Chondrocyte (in vitro differentiated cells): ENCODE data around the gene DENND1A. TPM values are rescaled to one million over a fixed set of nuclear protein-coding genes. Genes with fewer than 3 reads are reported as not detected.

Experiments
- DNase-seq: peaks from one replicate; pipeline ENCODE4 v3.0.0; 2021; ENCODE audit warnings: mixed read lengths, low spot score
- H3K27ac Mint-ChIP-seq: one replicate; pipeline ENCODE4 v1.8.0; 2021; ENCODE audit warnings: mild to moderate bottlenecking, moderate library complexity, mixed read lengths; ENCODE audit not compliant: unreplicated experiment
- H3K27me3 Mint-ChIP-seq: 2 replicates; pipeline ENCODE4 v1.8.0; 2021; ENCODE audit warnings: low read depth, mixed read lengths
- H3K36me3 Mint-ChIP-seq: 2 replicates; pipeline ENCODE4 v1.8.0; 2021; ENCODE audit warnings: low read depth, mixed read lengths
- H3K4me1 Mint-ChIP-seq: 2 replicates; pipeline ENCODE4 v1.8.0; 2021; ENCODE audit warnings: low read depth, mild to moderate bottlenecking, mixed read lengths
- H3K4me3 Mint-ChIP-seq: one replicate; pipeline ENCODE4 v1.8.0; 2021; ENCODE audit warnings: mild to moderate bottlenecking, moderate library complexity, mixed read lengths; ENCODE audit not compliant: unreplicated experiment
- H3K9me3 Mint-ChIP-seq: 2 replicates; pipeline ENCODE4 v1.8.0; 2021; ENCODE audit warnings: low read depth, mixed read lengths
- CTCF ChIP-seq: fragments of 200-600 bp; sonication (generic); IDR thresholded peaks from 2 replicates; pipeline ENCODE4 v1.5.0; 2021; ENCODE audit warnings: antibody characterized with exemption, mild to moderate bottlenecking, moderate library complexity
- total RNA-seq: library from RNA; stranded (reverse); gene quantifications from 3 replicates; pipeline ENCODE4 v1.2.1, GENCODE V29; 2021

DENND1A gene
- total RNA-seq, 1 donor from 2014 or later: 15.3 TPM

DNA sequence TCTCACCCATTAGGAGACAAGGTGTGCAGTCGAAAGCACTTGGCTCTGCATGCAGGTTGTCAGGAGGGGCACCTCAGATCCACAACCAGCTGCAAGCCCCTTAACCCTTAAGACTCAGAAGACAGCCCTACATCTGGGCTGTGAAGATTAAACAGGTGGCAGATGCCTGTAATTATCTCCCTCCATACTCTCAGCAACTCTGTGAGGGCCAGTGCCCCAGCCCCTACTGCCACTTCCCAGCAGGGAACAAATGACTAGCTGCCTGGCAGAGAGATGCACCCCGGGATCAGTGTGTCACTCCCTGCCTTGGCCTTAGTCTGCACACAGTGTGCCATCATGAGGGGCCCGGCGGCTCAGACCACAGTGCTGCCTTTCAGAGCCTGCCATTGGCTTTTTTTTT lies 532.0 kb downstream of the DENND1A start:
- DNase-seq: no peak
- Mint-ChIP-seq H3K9me3 (peaks cover 1% of the 10 kb centered on the region), H3K27me3 (no peaks in the 10 kb centered on the region), H3K36me3 (no peaks in the 10 kb centered on the region), H3K27ac (no peak overlapping the region), H3K4me3 (no peak overlapping the region), H3K4me1 (peaks cover 25% of the 10 kb centered on the region)
- no peak for TF ChIP-seq CTCF

- Mint-ChIP-seq H3K27me3 (no peaks in the 10 kb centered on the region), H3K9me3 (peaks cover 6% of the 10 kb centered on the region), H3K36me3 (peaks cover 3% of the 10 kb centered on the region), H3K27ac (peak overlapping the region; percentile 5), H3K4me3 (no peak overlapping the region), H3K4me1 (peaks cover 18% of the 10 kb centered on the region)
- TF ChIP-seq CTCF: no peak
- DNase-seq: no peak
Observed at GRCh38 chr9:123395689-123396511, 534.0 kb downstream of the DENND1A start.

DNA sequence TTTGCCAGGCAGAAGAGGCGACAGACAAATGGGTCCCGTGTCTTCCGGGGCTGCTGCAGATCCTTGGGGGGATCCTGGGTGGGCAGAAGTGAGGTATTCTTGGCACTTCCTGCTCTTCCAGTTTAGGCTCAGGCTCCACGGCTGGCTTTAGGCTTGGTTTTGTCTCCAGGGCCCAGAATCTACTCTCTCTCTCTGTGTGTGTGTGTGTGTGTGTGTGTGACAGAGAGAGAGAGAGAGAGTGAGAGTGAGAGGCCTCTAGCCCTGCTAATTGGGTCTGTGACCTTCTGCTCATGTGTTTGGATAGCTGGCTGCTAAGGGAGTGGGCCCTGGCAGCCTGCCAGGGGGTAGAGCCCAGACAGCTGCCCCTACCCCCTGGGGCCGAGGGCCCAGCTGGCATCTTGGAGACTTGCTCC lies 534.6 kb downstream of the DENND1A start:
- Mint-ChIP-seq H3K9me3 (peaks cover 6% of the 10 kb centered on the region), H3K36me3 (peaks cover 3% of the 10 kb centered on the region), H3K4me3 (no peak overlapping the region), H3K4me1 (peaks cover 15% of the 10 kb centered on the region), H3K27me3 (no peaks in the 10 kb centered on the region), H3K27ac (peak overlapping the region; percentile 23)
- no peak for DNase-seq
- no peak for TF ChIP-seq CTCF

DNA sequence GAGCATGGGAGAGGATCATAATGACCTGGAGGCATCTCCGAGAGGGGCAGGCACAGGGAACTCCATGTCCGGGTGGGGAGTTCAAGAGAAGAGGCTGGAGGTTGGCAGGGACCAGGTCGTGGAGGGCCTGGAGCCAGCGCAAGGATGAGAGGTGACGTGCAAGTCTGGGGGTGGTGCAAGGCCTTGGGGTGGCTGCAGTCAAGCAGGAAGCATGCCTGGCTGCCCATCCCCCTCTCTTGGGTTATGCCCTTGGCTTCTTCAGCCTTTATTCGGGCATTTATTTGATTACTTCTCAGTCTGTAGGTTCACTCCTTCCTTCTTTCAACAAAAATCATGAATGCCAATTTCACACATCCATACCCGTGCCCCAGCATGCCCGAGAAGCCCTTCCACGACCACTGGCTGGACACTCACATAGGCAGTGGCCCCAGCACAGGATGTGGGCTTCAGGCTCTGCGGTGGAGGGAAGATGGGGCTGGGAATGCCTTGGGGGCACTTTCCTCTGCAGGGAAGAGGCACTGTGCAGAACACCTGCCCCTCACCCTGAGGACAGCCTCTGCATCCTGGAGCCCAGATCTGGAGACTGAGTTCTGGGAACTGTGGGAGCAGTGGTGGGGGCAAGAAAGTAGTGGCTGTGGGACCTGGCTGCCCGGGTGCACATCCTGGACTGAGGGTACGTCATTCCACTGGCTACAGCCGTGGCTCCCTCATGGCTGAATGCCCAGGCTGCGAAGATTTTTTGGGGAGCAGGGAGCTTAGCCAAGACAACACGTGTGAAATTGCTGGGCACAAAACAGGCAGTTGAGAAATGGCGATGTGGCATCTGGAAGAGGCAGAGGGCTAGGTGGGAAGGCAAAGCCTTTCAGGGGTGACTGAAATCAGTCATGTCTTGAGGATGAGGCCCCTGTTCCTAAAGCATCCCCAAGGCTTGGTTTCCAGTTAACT lies 535.4 kb downstream of the DENND1A start:
- no peak for TF ChIP-seq CTCF
- Mint-ChIP-seq H3K4me3 (no peak overlapping the region), H3K9me3 (peaks cover 6% of the 10 kb centered on the region), H3K27me3 (no peaks in the 10 kb centered on the region), H3K4me1 (peaks cover 15% of the 10 kb centered on the region), H3K27ac (peak overlapping the region; percentile 23), H3K36me3 (peaks cover 3% of the 10 kb centered on the region)
- no peak for DNase-seq

DNA sequence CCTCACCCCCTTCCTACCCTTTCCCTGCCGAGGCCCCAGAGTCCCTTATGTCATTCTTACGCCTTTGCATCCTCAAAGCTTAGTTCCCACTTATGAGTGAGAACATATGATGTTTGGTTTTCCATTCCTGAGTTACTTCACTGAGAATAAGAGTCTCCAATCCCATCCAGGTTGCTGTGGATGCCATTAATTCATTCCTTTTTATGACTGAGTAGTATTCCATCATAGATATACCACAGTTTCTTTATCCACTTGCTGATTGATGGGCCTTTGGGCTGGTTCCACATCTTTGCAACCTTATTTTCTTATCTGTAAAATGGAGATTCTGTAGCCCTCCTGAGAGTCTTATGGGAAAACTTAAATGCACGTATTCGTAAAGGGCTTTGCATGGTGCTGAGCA lies 537.1 kb downstream of the DENND1A start:
- H3K36me3 Mint-ChIP-seq: peaks cover 3% of the 10 kb centered on the region
- no peak for TF ChIP-seq CTCF
- peaks cover 15% of the 10 kb centered on the region for H3K4me1 Mint-ChIP-seq
- no peak overlapping the region for H3K27ac Mint-ChIP-seq
- H3K27me3 Mint-ChIP-seq: no peaks in the 10 kb centered on the region
- peaks cover 6% of the 10 kb centered on the region for H3K9me3 Mint-ChIP-seq
- no peak for DNase-seq
- H3K4me3 Mint-ChIP-seq: no peak overlapping the region
